Mesendoderm (in vitro differentiated cells): ENCODE results near the gene ANKDD1B.
A peak's percentile ranks its signal among the peaks of the same experiment; 100 is the strongest.

Source experiments
- DNase-seq: peaks from one replicate; pipeline ENCODE4 v3.0.0; 2013
- H2AK5ac ChIP-seq: 2 replicates; pipeline ENCODE4 v1.6.1; 2013; ENCODE audit warnings: low read length, inconsistent platforms
- H2BK120ac ChIP-seq: 2 replicates; pipeline ENCODE4 v1.6.1; 2013; ENCODE audit warnings: low read depth, mild to moderate bottlenecking, low read length, moderate library complexity, mixed read lengths
- H2BK15ac ChIP-seq: replicated peaks from 2 replicates; pipeline ENCODE4 v1.6.1; 2013; ENCODE audit warnings: low read depth, mild to moderate bottlenecking, moderate library complexity
- H2BK5ac ChIP-seq: 2 replicates; pipeline ENCODE4 v1.6.1; 2013; ENCODE audit warnings: low read length, inconsistent platforms
- H3K18ac ChIP-seq: 2 replicates; pipeline ENCODE4 v1.6.1; 2013; ENCODE audit warnings: mild to moderate bottlenecking, low read length, mixed read lengths
- H3K23ac ChIP-seq: one replicate; pipeline ENCODE4 v1.6.1; 2013; ENCODE audit warnings: low read length
- H3K27ac ChIP-seq: 2 replicates; pipeline ENCODE4 v1.5.1; 2013; ENCODE audit warnings: low read depth, mild to moderate bottlenecking, inconsistent platforms, low read length, moderate library complexity
- H3K27me3 ChIP-seq: 2 replicates; pipeline ENCODE4 v1.6.1; 2013; ENCODE audit warnings: low read length, control low read depth, mild to moderate bottlenecking, inconsistent platforms; ENCODE audit not compliant: insufficient read depth, poor library complexity
- H3K36me3 ChIP-seq: 2 replicates; pipeline ENCODE4 v1.6.1; 2013; ENCODE audit warnings: low read length, inconsistent platforms; ENCODE audit not compliant: control insufficient read depth, insufficient read depth
- H3K4ac ChIP-seq: one replicate; pipeline ENCODE4 v1.6.1; 2013; ENCODE audit warnings: low read depth, mild to moderate bottlenecking, low read length, moderate library complexity
- H3K4me1 ChIP-seq: 2 replicates; pipeline ENCODE4 v1.6.1; 2013; ENCODE audit warnings: low read depth, low read length, inconsistent platforms; ENCODE audit not compliant: control insufficient read depth
- H3K4me2 ChIP-seq: 2 replicates; pipeline ENCODE4 v1.6.1; 2013; ENCODE audit warnings: low read length
- H3K4me3 ChIP-seq: 2 replicates; pipeline ENCODE4 v1.5.1; 2013; ENCODE audit warnings: mild to moderate bottlenecking, low read length
- H3K56ac ChIP-seq: one replicate; pipeline ENCODE4 v1.6.1; 2013; ENCODE audit warnings: low read length
- H3K79me1 ChIP-seq: 2 replicates; pipeline ENCODE4 v1.6.1; 2013; ENCODE audit warnings: low read length, inconsistent platforms
- H3K79me2 ChIP-seq: 2 replicates; pipeline ENCODE4 v1.6.1; 2013; ENCODE audit warnings: mild to moderate bottlenecking, low read length; ENCODE audit not compliant: control insufficient read depth, insufficient read depth
- H3K9ac ChIP-seq: 2 replicates; pipeline ENCODE4 v1.6.1; 2013; ENCODE audit warnings: low read length, inconsistent platforms
- H4K5ac ChIP-seq: one replicate; pipeline ENCODE4 v1.6.1; 2013; ENCODE audit warnings: low read length
- H4K8ac ChIP-seq: one replicate; pipeline ENCODE4 v1.6.1; 2013; ENCODE audit warnings: low read depth, mild to moderate bottlenecking, control low read depth, low read length, moderate library complexity
- WGBS: extraction: QIAGEN DNeasy Blood & Tissue Kit; methylation state at CpG from one replicate; pipeline ENCODE4 v1.1.7; 2013; ENCODE audit warnings: low lambda C conversion rate, missing lambda C conversion rate; ENCODE audit not compliant: insufficient coverage; ENCODE audit errors: extremely low coverage; 5-methylcytosine and 5-hydroxymethylcytosine counted together

ANKDD1B gene

GRCh38 chr5:75616971-75617621 lies 5.8 kb downstream of the ANKDD1B start:
- H3K79me1 ChIP-seq: no peaks in the 10 kb centered on the region
- H3K9ac ChIP-seq: no peak overlapping the region
- H3K4me1 ChIP-seq: no peaks in the 10 kb centered on the region
- H3K4ac ChIP-seq: no peak overlapping the region
- DNase-seq: no peak
- no peak overlapping the region for H4K5ac ChIP-seq
- H2AK5ac ChIP-seq: peak overlapping the region; percentile 47
- no peak overlapping the region for H3K4me3 ChIP-seq
- no peaks in the 10 kb centered on the region for H3K79me2 ChIP-seq
- peak overlapping the region; percentile 64 for H3K18ac ChIP-seq
- no peak overlapping the region for H3K4me2 ChIP-seq
- no peak overlapping the region for H2BK15ac ChIP-seq
- no peak overlapping the region for H3K27ac ChIP-seq
- peak overlapping the region; percentile 69 for H3K56ac ChIP-seq
- H2BK5ac ChIP-seq: no peak overlapping the region
- no peaks in the 10 kb centered on the region for H3K27me3 ChIP-seq
- H3K36me3 ChIP-seq: no peaks in the 10 kb centered on the region
- no CpG with 5 or more reads among the region's 7 CpGs for WGBS
- H4K8ac ChIP-seq: no peak overlapping the region
- no peak overlapping the region for H2BK120ac ChIP-seq
- H3K23ac ChIP-seq: no peak overlapping the region

- H2BK15ac ChIP-seq: no peak overlapping the region
- H3K4me2 ChIP-seq: no peak overlapping the region
- H3K4me3 ChIP-seq: no peak overlapping the region
- no peaks in the 10 kb centered on the region for H3K36me3 ChIP-seq
- no peak overlapping the region for H4K5ac ChIP-seq
- H2AK5ac ChIP-seq: peak overlapping the region; percentile 71
- peak overlapping the region; percentile 44 for H3K9ac ChIP-seq
- H3K4ac ChIP-seq: no peak overlapping the region
- no peak overlapping the region for H3K56ac ChIP-seq
- H3K79me2 ChIP-seq: no peaks in the 10 kb centered on the region
- H3K23ac ChIP-seq: no peak overlapping the region
- H3K27me3 ChIP-seq: no peaks in the 10 kb centered on the region
- no peak overlapping the region for H2BK5ac ChIP-seq
- H3K27ac ChIP-seq: no peak overlapping the region
- no peak overlapping the region for H4K8ac ChIP-seq
- no CpG with 5 or more reads among the region's 5 CpGs for WGBS
- no peak overlapping the region for H2BK120ac ChIP-seq
- no peak overlapping the region for H3K18ac ChIP-seq
- no peaks in the 10 kb centered on the region for H3K79me1 ChIP-seq
- no peak for DNase-seq
- no peaks in the 10 kb centered on the region for H3K4me1 ChIP-seq
Observed at GRCh38 chr5:75617736-75618352, 6.6 kb downstream of the ANKDD1B start.

GRCh38 chr5:75620184-75620959 lies 9.1 kb downstream of the ANKDD1B start:
- Histone ChIP-seq H3K56ac (no peak overlapping the region), H3K27ac (no peak overlapping the region), H3K4me1 (no peaks in the 10 kb centered on the region), H3K79me1 (no peaks in the 10 kb centered on the region), H3K4me3 (no peak overlapping the region), H4K8ac (no peak overlapping the region), H2AK5ac (no peak overlapping the region), H3K4ac (no peak overlapping the region), H3K18ac (no peak overlapping the region), H3K4me2 (no peak overlapping the region), H4K5ac (no peak overlapping the region), H2BK120ac (no peak overlapping the region), H3K36me3 (no peaks in the 10 kb centered on the region), H2BK5ac (no peak overlapping the region), H3K79me2 (no peaks in the 10 kb centered on the region), H3K9ac (no peak overlapping the region), H3K23ac (no peak overlapping the region), H3K27me3 (no peaks in the 10 kb centered on the region), H2BK15ac (no peak overlapping the region)
- WGBS: no CpG with 5 or more reads among the region's 4 CpGs
- DNase-seq: no peak

GRCh38 chr5:75622564-75622963 lies 11.3 kb downstream of the ANKDD1B start:
- Histone ChIP-seq H3K27me3 (no peaks in the 10 kb centered on the region), H2BK5ac (no peak overlapping the region), H3K4me1 (no peaks in the 10 kb centered on the region), H2AK5ac (no peak overlapping the region), H4K8ac (no peak overlapping the region), H3K4me2 (no peak overlapping the region), H3K23ac (no peak overlapping the region), H3K4me3 (no peak overlapping the region), H3K79me1 (no peaks in the 10 kb centered on the region), H2BK120ac (no peak overlapping the region), H3K36me3 (no peaks in the 10 kb centered on the region), H3K56ac (no peak overlapping the region), H4K5ac (no peak overlapping the region), H3K18ac (no peak overlapping the region), H3K4ac (no peak overlapping the region), H3K9ac (no peak overlapping the region), H3K79me2 (no peaks in the 10 kb centered on the region), H2BK15ac (no peak overlapping the region), H3K27ac (no peak overlapping the region)
- WGBS: no CpG with 5 or more reads among the region's 4 CpGs
- no peak for DNase-seq

GRCh38 chr5:75623846-75624245 lies 12.6 kb downstream of the ANKDD1B start:
- no peak overlapping the region for H3K4me2 ChIP-seq
- no peak overlapping the region for H2BK5ac ChIP-seq
- H3K79me2 ChIP-seq: no peaks in the 10 kb centered on the region
- H3K23ac ChIP-seq: no peak overlapping the region
- H2BK120ac ChIP-seq: peak overlapping the region; percentile 64
- H2AK5ac ChIP-seq: no peak overlapping the region
- H4K8ac ChIP-seq: no peak overlapping the region
- H3K36me3 ChIP-seq: no peaks in the 10 kb centered on the region
- H3K56ac ChIP-seq: no peak overlapping the region
- H3K9ac ChIP-seq: no peak overlapping the region
- H3K4ac ChIP-seq: no peak overlapping the region
- H2BK15ac ChIP-seq: no peak overlapping the region
- no peak overlapping the region for H3K4me3 ChIP-seq
- H3K79me1 ChIP-seq: no peaks in the 10 kb centered on the region
- no peak overlapping the region for H3K27ac ChIP-seq
- H3K4me1 ChIP-seq: no peaks in the 10 kb centered on the region
- H3K18ac ChIP-seq: no peak overlapping the region
- no peaks in the 10 kb centered on the region for H3K27me3 ChIP-seq
- H4K5ac ChIP-seq: no peak overlapping the region
- DNase-seq: no peak
